GM12891 (cell line): ENCODE data around the gene ASTN2.

ENCODE experiments used
- POLR2A ChIP-seq: IDR thresholded peaks from 2 replicates; pipeline ENCODE4 v1.6.1; 2011; ENCODE audit warnings: low read depth, low read length, control low read depth
- SPI1 ChIP-seq: IDR thresholded peaks from 2 replicates; pipeline ENCODE4 v1.6.1; 2011; ENCODE audit warnings: low read depth, low read length, control low read depth

- TF ChIP-seq POLR2A, result no peak
- TF ChIP-seq SPI1, result no peak
Observed at GRCh38 chr9:117359910-117360309, 54.9 kb downstream of the ASTN2 start.
